HUES64 (cell line): ENCODE data around the gene SLC39A9.
"Not testable (repeated sequence)": the region's sequence is repeated elsewhere in the genome, so short reads cannot be mapped to it uniquely, and the experiment has no call there.

Experiments
- H3K27ac ChIP-seq: 2 replicates; pipeline ENCODE4 v1.7.0; 2013; ENCODE audit warnings: low read depth, low read length, inconsistent platforms
- H3K27me3 ChIP-seq: 2 replicates; pipeline ENCODE4 v1.6.1; 2013; ENCODE audit warnings: mild to moderate bottlenecking, low read length; ENCODE audit not compliant: insufficient read depth
- H3K36me3 ChIP-seq: 2 replicates; pipeline ENCODE4 v1.6.1; 2013; ENCODE audit warnings: mild to moderate bottlenecking, low read length; ENCODE audit not compliant: insufficient read depth
- H3K4me1 ChIP-seq: 2 replicates; pipeline ENCODE4 v1.6.1; 2013; ENCODE audit warnings: mild to moderate bottlenecking, low read length, moderate library complexity; ENCODE audit not compliant: insufficient read depth
- H3K4me3 ChIP-seq: 2 replicates; pipeline ENCODE4 v1.5.1; 2013; ENCODE audit warnings: mild to moderate bottlenecking, low read length, moderate library complexity
- H3K9ac ChIP-seq: 2 replicates; pipeline ENCODE4 v1.6.1; 2013; ENCODE audit warnings: mild to moderate bottlenecking, low read depth, low read length
- H3K9me3 ChIP-seq: 2 replicates; pipeline ENCODE4 v1.6.1; 2013; ENCODE audit warnings: low read depth, low read length; ENCODE audit not compliant: insufficient read depth
- WGBS: fragments of 150-250, 120-280 bp; methylation state at CpG from one replicate; pipeline ENCODE4 v1.1.7; 2013; ENCODE audit warnings: missing lambda C conversion rate; 5-methylcytosine and 5-hydroxymethylcytosine counted together

Gene SLC39A9

DNA sequence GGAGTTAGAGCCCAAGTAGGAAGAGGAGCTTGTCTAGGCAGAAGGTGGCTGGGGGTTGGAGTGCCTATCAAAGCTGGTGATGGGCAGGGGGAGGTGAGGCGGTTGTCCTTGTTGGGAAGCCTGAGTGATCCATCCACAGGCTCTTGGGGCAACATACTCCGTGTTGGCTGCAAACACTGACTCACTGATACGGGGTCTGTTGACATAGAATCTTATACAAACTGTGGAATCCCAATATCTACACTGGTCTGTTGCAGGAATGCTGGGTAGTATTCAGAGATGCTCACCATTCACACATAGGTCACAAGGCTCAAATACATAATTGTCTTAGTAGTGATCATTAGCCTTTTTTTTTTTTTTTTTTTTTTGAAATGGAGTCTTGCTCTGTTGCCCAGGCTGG is 26.3 kb upstream of the SLC39A9 start:
- peaks cover 32% of the 10 kb centered on the region for H3K36me3 ChIP-seq
- 0 out of 2 replicates have a peak, but pooled peaks cover 8% of the 10 kb centered on the region for H3K4me1 ChIP-seq
- H3K4me3 ChIP-seq = no peak overlapping the region
- no peak overlapping the region for H3K27ac ChIP-seq
- WGBS = 97% methylated on average over 3 of the region's 3 CpGs
- H3K9ac ChIP-seq = no peak overlapping the region
- H3K27me3 ChIP-seq = no peaks in the 10 kb centered on the region
- no peaks in the 10 kb centered on the region for H3K9me3 ChIP-seq

GRCh38 chr14:69373104-69373503 is 25.4 kb upstream of the SLC39A9 start:
- no peak overlapping the region for H3K27ac ChIP-seq
- H3K4me3 ChIP-seq = no peak overlapping the region
- no peak overlapping the region for H3K9ac ChIP-seq
- H3K4me1 ChIP-seq = 0 out of 2 replicates have a peak, but pooled peaks cover 8% of the 10 kb centered on the region
- H3K36me3 ChIP-seq = peaks cover 41% of the 10 kb centered on the region
- no peaks in the 10 kb centered on the region for H3K27me3 ChIP-seq
- H3K9me3 ChIP-seq = no peaks in the 10 kb centered on the region
- WGBS = 94% methylated on average over 1 of the region's 1 CpG

DNA sequence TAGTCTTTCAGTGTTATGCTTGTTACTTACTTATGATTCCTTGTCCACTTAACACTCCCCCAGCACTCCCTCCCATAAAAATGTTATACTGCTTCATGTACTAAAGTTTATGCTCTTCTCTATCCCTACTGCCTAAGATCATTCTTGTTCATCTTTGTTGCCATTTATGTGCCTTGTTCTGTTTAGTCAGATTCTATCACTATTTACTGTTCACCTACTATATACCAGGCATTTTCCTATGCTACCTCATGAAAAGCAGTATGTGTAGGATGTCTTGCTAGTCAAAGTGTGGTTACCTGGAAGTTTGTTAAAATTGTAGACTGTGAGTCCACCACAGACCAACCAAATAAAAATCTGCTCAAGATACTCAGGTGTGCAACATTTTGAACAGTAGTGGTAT is 24.3 kb upstream of the SLC39A9 start:
- H3K27ac ChIP-seq = no peak overlapping the region
- H3K36me3 ChIP-seq = peaks cover 53% of the 10 kb centered on the region
- no peaks in the 10 kb centered on the region for H3K27me3 ChIP-seq
- no peak overlapping the region for H3K9ac ChIP-seq
- H3K9me3 ChIP-seq = no peaks in the 10 kb centered on the region
- H3K4me1 ChIP-seq = 0 out of 2 replicates have a peak, but pooled peaks cover 8% of the 10 kb centered on the region
- H3K4me3 ChIP-seq = no peak overlapping the region

DNA sequence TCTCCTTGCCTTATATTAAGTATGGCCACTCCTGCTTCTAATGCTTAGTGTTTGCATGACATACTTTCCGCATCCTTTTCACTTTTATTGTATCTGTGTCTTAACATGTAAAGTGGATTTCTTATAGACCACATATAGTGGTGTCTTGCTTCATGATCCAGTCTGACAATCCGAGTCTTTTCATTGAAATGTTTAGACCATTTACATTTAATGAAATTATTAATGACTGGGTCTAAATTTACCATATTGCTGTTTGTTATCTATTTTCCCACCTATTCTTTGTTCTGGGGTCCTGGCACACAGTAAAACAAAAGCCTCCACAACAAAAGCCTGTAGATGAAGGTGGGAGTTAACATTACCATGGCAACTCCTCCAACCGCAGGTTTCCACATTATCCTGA is 23.3 kb upstream of the SLC39A9 start:
- peaks cover 62% of the 10 kb centered on the region for H3K36me3 ChIP-seq

GRCh38 chr14:69375722-69376121 is 22.8 kb upstream of the SLC39A9 start:
- whole genome bisulfite sequencing = 96% methylated on average over 5 of the region's 5 CpGs
- Histone ChIP-seq H3K27me3 (no peaks in the 10 kb centered on the region), H3K36me3 (peaks cover 68% of the 10 kb centered on the region), H3K4me1 (0 out of 2 replicates have a peak, but pooled peaks cover under 1% of the 10 kb centered on the region), H3K9ac (no peak overlapping the region), H3K4me3 (no peak overlapping the region), H3K27ac (no peak overlapping the region), H3K9me3 (no peaks in the 10 kb centered on the region)

More for the DNA sequence above, 23.3 kb upstream of the SLC39A9 start:
- H3K4me1 ChIP-seq = 0 out of 2 replicates have a peak, but pooled peaks cover 6% of the 10 kb centered on the region
- H3K9me3 ChIP-seq = no peaks in the 10 kb centered on the region
- H3K27me3 ChIP-seq = no peaks in the 10 kb centered on the region
- no CpG with 5 or more reads among the region's 3 CpGs for WGBS
- no peak overlapping the region for H3K27ac ChIP-seq
- H3K9ac ChIP-seq = no peak overlapping the region
- H3K4me3 ChIP-seq = no peak overlapping the region

DNA sequence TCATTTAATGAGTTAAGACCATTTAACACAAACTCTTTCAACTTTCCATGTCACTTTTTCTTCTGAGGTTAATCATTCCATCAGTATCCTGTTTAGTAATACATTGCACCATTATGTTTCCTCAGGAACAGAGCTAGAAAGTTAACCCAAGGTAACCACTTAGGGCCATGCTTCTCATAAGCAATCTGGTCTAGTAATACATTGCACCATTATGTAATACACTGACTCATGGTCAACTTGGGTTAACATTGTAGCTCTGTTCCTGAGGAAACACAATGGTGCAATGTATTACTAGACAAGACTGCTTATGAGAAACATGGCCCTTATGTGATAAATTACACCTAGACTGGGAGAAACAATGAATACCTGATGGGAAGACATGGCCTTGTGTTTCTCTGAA is 22.1 kb upstream of the SLC39A9 start:
- Histone ChIP-seq H3K4me1 (no peaks in the 10 kb centered on the region), H3K27ac (no peak overlapping the region), H3K9me3 (no peaks in the 10 kb centered on the region), H3K9ac (no peak overlapping the region), H3K36me3 (peaks cover 75% of the 10 kb centered on the region), H3K27me3 (no peaks in the 10 kb centered on the region), H3K4me3 (no peak overlapping the region)

GRCh38 chr14:69378274-69378673 is 20.2 kb upstream of the SLC39A9 start:
- Histone ChIP-seq H3K36me3 (peaks cover 86% of the 10 kb centered on the region), H3K27me3 (no peaks in the 10 kb centered on the region), H3K9me3 (no peaks in the 10 kb centered on the region), H3K4me3 (no peak overlapping the region), H3K27ac (no peak overlapping the region), H3K9ac (no peak overlapping the region), H3K4me1 (no peaks in the 10 kb centered on the region)
- 100% methylated on average over 1 of the region's 2 CpGs for WGBS

GRCh38 chr14:69387311-69387710 is 11.2 kb upstream of the SLC39A9 start:
- no peak overlapping the region for H3K9ac ChIP-seq
- H3K9me3 ChIP-seq = no peaks in the 10 kb centered on the region
- H3K4me3 ChIP-seq = no peak overlapping the region
- WGBS = 95% methylated on average over 3 of the region's 3 CpGs
- H3K4me1 ChIP-seq = no peaks in the 10 kb centered on the region
- H3K27me3 ChIP-seq = no peaks in the 10 kb centered on the region
- H3K36me3 ChIP-seq = peaks cover 96% of the 10 kb centered on the region
- H3K27ac ChIP-seq = no peak overlapping the region

DNA sequence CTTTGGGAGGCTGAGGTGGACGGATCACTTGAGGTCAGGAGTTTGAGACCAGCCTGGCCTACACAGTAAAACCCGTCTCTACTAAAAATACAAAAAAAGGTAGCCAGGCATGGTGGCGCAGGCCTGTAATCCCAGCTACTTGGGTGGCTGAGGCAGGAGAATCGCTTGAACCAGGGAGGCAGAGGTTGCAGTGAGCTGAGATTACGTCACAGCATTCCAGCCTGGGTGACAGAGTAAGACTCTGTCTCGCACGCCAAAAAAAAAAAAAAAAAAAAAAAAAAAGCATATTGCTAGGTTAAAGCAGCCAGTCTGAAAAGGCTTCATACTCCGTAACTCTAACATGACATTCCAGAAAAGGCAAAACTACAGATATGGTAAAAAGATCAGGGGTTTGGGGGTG is 7.1 kb upstream of the SLC39A9 start:
- H3K36me3 ChIP-seq = peaks cover 96% of the 10 kb centered on the region
- H3K9ac ChIP-seq, H3K27ac ChIP-seq, H3K4me1 ChIP-seq, H3K4me3 ChIP-seq, H3K9me3 ChIP-seq, H3K27me3 ChIP-seq: not testable (repeated sequence)
- WGBS = 94% methylated on average over 7 of the region's 8 CpGs

- peaks cover 6% of the 10 kb centered on the region; the same call in 1 of the 2 replicates for H3K4me1 ChIP-seq
- H3K9me3 ChIP-seq = no peaks in the 10 kb centered on the region
- H3K36me3 ChIP-seq = peaks cover 92% of the 10 kb centered on the region
- H3K27ac ChIP-seq = no peak overlapping the region
- 97% methylated on average over 3 of the region's 3 CpGs for WGBS
- H3K27me3 ChIP-seq = no peaks in the 10 kb centered on the region
- H3K9ac ChIP-seq = no peak overlapping the region
- H3K4me3 ChIP-seq = no peak overlapping the region
Measured at GRCh38 chr14:69392481-69392880, 6.0 kb upstream of the SLC39A9 start.

- H3K9ac ChIP-seq = no peak overlapping the region
- no peaks in the 10 kb centered on the region for H3K27me3 ChIP-seq
- 0 out of 2 replicates have a peak overlapping the region, but pooled peaks have one; percentile 86 for H3K4me3 ChIP-seq
- WGBS = 98% methylated on average over 4 of the region's 4 CpGs
- H3K36me3 ChIP-seq = peaks cover 61% of the 10 kb centered on the region
- no peaks in the 10 kb centered on the region for H3K9me3 ChIP-seq
- H3K27ac ChIP-seq = no peak overlapping the region
- peaks cover 20% of the 10 kb centered on the region for H3K4me1 ChIP-seq
Measured at GRCh38 chr14:69395929-69396328, 2.6 kb upstream of the SLC39A9 start.

DNA sequence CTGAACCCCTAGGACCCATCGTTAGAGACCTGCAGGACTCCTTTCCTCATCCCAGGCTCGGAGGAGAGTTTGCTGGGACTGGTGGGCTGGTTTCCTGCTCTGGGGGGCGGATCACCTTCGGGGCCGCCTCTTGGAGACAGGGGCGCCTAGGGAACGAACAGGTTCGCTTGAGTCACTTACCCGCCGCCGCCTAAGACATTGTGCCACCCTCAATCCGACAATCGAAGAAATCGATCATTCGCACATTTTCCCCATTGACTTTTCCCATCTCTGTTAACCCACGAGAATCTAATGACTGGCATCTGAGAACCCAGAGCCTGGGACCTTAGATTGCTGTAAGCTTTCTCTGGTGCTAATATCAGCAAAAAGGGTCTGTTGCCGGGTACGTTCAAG is 322 bp downstream of the SLC39A9 start:
- Histone ChIP-seq H3K9ac (peak overlapping the region; percentile 95), H3K9me3 (no peaks in the 10 kb centered on the region), H3K4me1 (peaks cover 20% of the 10 kb centered on the region), H3K27me3 (no peaks in the 10 kb centered on the region), H3K36me3 (peaks cover 33% of the 10 kb centered on the region), H3K27ac (peak overlapping the region; percentile 89), H3K4me3 (peak overlapping the region; percentile 86)
- WGBS = under 1% methylated on average over 18 of the region's 18 CpGs
